Kidney tubule cell (primary cell): ENCODE measurements around the gene COL25A1.

Experiments
- DNase-seq: peaks from one replicate; pipeline ENCODE4 v3.0.0-alpha.2; 2018; ENCODE audit warnings: low spot score

Gene COL25A1

GRCh38 chr4:108852691-108853090, 449.8 kb downstream of the COL25A1 start:
- no peak for DNase-seq

DNA sequence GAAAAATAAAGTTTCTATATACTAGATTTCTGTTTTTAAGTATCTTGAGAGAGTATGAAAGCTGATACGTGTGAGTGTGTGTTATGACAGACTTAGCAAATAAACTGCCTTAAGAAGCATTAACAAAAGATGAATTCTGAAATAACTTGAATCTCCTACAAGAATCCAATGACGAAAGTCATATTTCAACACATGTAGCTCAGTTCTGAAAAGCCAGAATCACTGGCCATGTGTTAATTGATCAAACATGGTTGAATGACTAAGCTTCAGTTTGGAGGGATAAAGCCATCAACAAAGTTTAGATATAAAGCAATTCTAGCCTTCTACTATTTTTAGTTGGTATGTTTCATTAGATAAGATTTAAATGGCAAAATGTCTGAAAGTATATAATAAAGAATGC, 451.1 kb downstream of the COL25A1 start:
- no peak for DNase-seq

DNA sequence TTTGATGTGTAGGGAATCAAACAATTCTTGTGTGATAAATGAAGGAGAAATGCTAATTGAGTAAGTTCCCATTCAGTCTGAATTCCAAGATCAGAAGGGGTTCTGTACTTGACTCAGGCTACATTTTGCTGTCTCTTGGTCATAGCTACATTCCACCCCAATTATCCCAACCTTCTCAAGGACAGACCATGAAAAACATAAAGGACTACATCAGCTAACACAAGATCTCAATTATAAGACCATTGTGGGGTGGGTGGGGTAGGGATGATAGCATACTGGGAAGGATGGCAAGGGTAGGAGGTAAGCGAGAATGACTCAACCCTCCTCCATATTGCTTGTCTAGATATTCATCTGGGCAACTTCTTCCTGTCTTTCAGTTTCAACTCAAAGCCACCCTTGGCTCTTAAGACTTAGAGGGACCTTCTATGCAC, 452.2 kb downstream of the COL25A1 start:
- DNase-seq = no peak

GRCh38 chr4:108849611-108850168, 452.8 kb downstream of the COL25A1 start:
- peak; percentile 76 for DNase-seq

- DNase-seq = no peak
Observed at GRCh38 chr4:108846568-108846967, 455.9 kb downstream of the COL25A1 start.

DNA sequence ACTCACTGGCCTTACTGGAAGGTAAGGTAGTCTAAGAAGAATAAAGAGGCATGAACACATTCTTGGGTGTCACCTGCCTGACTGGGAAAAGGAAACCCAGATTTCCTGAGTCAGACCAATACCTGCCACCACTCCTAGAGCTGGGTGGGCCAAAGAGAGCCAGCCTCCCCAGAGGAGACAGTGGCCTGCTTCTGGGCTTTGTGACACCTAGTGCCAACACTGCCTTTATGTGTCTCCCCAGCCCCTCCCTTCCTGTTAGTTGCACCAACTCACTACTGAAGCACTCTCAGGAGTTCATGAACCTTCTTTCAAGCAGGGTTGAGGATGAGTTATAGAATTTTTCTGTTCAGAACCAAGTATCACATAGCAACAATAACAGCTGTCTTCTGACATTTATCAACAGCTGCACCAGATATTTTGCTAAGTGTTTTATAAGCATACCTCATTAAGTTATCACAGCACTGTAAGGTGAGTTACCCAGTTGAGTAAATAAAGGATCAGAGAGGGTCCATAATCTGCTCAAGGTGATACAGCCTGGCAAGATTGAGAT, 462.0 kb downstream of the COL25A1 start:
- DNase-seq = no peak

DNA sequence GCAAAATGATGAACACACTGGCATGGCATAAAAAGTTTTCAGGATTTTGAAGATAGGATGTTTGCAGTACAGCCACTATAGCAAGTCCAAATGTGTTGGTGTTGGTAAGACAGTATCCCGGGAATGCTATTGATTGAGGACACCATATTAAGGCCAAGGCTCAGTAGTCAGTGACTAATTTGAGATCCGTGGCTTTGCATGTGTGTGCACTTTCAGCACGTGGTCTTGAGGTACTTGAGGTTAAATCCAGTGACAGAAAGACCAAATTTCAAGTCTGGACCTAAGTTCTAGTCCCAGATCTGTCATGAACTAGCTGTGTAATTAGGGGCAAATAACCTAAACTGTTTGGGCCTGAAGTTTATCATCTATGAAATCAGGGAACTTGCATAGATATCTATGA, 463.1 kb downstream of the COL25A1 start:
- DNase-seq = no peak

DNA sequence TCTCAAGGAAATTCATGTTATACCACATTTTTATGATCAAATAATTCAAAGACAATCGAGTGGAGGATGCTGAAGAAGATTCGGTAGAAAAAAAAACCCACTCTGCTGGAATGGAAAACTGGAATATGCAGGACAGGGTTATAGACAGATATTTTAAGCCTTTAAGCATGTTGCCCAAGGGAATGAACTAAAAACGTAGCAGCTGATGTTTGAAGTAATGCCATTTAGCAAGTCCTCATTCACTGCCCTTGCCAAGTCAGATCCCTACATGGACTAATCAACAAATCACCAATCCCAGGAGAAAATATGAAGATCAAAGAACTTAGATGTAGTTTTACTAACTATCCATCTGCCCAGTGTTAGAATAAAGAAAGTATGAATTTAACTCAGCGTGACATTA, 464.0 kb downstream of the COL25A1 start:
- DNase-seq = no peak

GRCh38 chr4:108834835-108835384, 467.5 kb downstream of the COL25A1 start:
- peak; percentile 51 for DNase-seq

DNA sequence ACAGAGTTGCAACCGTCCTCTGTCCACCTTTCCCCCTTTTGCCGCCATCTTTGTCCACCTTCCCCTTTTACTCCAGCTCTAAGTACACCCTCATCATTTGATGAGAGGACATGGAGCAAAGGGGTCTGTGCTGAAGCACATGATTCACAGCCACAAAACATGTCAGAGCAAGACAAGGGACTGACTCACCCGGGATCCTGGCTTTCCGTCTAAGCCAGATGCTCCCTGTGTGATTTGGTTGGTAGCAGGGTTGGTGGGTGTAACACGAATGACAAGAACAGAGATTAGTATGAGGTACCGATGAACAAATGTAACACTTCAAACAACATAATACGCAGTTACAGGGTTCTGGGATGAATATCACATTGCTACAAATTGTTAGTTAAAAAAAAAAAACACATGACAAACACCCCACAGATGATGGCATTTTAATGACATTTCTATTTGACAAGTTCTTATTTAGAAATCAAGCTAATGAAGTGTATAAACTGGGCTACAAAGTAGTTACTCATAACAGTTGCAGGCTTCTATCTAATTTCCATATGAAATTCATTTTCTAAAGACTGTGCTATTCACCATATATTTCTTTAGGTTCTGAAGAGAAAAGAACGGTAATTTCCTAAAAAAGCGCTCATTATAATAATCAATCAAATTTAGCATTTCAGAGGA, 468.2 kb downstream of the COL25A1 start:
- DNase-seq = peak; percentile 43

DNA sequence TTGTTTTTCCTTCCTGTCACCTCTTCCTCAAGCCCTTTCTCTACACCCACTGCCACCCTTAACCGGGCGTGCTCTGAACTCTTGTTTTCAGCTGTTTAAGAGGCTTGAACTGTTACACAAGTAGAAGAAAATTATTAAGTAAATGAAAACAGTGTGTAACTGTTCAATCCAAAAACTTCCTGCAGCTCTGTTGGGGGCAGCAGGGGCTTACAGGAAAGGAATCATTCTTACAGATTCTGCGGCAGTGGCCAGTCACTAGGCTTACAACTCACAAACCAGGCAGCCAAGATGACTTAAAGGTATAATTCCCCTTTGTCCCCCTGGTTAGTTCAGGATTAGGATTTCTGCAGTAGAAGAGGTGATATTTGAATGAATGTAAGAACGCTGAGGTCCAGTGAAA, 469.4 kb downstream of the COL25A1 start:
- no peak for DNase-seq

- no peak for DNase-seq
Observed at GRCh38 chr4:108831886-108832285, 470.6 kb downstream of the COL25A1 start.

DNA sequence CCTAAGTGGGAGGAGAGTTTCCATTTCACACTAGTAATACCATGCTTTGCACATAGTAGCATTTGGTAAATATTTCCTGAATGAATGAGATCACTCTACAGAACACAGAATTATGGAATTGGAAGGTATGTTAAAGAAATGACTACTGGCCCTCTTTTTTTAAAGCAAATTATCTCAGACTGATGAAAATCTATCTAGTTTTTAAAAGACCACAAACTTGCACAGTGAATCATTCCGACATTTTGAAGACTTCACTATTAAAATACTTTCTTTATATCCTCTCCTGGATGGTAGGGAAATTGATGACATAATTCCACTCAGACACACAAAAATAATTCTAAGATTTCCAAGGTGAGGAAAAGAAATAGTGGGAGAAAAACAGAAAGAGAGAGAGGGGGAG, 471.2 kb downstream of the COL25A1 start:
- no peak for DNase-seq

GRCh38 chr4:108830509-108831244, 471.8 kb downstream of the COL25A1 start:
- DNase-seq = no peak

- DNase-seq = peak; percentile 10
Observed at GRCh38 chr4:108829966-108830492, 472.4 kb downstream of the COL25A1 start.

- no peak for DNase-seq
Observed at GRCh38 chr4:108828620-108829019, 473.8 kb downstream of the COL25A1 start.

DNA sequence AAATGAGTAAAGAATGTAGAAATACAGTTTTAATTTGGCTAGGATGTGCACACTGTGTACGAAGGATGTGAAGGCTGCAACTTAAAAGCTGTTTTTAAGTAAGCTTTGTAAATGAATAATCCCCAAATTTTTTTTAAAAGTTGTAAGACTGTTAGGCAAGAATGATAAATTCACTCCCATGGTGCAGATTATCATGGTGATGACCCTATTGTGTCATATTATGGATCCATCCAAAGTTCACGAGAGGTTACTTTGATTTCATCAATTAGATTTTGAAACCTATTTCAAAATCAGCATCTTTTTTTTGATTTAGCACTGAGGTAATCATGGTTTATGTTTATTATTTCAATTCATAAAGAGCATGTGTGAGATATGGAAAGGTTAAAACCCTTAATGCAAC, 476.7 kb downstream of the COL25A1 start:
- DNase-seq = no peak

GRCh38 chr4:108821351-108821930, 481.0 kb downstream of the COL25A1 start:
- no peak for DNase-seq

DNA sequence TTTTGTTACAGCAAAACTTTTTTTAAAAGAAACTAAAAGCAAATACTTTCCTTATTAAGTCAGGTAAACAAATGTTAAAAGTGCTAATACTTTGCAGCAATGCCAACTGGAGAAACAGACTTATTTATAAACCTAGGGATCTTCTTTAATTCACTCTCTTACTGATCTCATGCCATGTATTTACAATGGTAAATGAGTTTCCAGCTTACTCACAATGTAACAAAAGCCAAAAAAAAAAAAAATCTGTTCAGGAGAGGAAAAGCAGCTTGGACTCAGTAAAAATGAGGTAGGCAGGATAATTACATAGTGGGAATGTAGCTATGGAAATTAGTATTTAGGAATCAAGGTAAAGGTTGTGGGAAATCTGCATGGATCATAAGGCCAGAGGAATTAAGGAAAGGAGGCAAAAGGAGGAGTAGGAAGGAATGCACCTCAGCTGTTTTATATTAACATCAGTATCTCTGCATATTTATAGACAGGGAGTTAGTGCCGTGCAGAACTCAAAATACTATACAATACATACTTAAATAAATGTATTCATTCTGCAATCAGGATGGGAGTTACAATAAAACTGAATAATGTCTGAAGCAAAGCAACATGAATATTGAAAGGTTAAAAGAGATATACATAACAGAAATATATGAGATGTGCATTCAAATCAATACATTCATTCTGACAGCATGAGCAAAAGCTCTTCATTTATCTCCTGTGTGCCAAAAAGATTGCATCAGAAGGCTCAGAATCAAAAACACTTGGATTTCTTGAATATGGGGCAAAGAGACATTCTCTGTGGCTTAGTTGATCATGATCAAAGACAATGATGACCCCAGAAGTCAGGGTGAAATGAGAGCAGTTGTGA, 481.7 kb downstream of the COL25A1 start:
- no peak for DNase-seq

DNA sequence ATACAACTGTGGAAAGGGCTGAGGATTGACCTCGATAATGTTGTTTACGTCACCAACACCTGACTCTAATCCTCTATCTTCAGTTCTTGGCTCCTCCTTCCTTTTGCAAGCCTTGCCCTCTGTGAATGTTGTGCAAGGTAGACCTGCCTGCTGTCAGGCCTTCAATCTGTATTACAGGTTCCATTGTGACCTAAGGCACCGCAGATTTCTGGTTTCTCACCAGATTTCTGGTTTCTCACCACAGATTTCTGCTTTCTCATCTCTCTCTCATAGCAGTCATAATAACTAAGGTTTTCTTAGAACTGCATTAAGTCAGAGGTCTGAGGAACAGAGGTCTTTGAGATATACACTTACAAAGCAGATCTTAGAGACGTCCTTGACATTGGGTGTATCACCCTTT, 488.1 kb downstream of the COL25A1 start:
- DNase-seq = no peak

DNA sequence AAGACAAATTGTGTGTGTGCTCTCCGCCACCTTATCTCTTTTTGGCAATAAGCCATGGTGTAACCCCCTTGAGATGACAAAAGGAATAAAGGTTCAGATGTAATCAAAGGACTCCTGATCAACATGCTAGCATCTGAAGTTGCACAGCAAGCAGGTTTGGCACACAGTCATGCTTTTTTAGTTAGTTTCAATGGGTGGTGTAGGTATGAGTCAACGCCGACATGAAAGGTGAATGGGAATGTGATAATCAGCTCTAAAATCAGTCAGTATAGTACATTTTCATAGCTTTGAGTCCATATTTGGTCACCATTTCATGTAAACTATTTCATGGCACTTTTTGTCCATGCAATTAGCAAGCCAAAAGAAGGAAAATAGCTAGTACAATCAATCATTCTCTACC, 489.2 kb downstream of the COL25A1 start:
- DNase-seq = no peak
